ENCODE measurements around the gene ICAM2.
A peak's percentile ranks its signal among the peaks of the same experiment; 100 is the strongest.
"Not testable (repeated sequence)": the region's sequence is repeated elsewhere in the genome, so short reads cannot be mapped to it uniquely, and the experiment has no call there.

Gene ICAM2

DNA sequence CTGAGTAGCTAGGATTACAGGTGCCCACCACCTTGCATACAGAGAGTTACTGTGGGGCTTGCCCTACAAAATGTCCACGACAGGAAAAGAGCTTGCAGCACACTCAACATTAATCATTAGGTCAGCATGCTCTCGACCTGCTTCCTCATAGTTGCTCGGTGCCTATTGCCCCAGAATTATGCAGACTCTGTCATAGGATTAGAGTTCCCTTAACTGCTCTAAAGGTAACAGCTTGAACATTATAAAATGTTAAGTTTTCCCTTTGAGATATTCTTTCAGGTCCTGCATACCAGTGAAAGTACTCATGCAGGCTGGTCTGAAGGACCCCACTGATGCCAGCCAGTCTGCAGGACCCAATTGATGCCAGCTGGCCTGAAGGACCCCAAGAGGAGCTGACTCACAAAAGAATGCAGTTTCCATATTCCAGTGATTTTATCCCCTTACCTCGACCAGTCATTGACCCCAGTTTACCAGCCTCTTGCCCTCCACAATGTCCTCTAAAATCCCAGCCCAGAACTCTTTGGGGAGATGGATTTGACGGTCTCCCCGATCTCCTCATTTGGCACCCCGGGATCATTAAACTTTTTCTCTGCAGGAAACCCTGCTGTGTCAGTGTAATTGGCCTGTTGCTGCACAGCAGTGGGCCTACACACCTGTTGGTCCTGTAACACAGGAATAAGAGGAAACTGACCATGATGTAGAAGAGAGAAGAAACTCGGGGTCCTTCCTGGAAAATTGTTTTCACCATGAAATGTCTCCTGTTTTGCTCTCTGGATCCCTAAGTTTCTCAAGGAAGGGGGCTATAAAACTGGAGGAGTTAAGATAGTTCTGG is 10.6 kb downstream of the ICAM2 start:
- DNase-seq (ENCODE audit: low read depth in 2 of 2) = no peak

DNA sequence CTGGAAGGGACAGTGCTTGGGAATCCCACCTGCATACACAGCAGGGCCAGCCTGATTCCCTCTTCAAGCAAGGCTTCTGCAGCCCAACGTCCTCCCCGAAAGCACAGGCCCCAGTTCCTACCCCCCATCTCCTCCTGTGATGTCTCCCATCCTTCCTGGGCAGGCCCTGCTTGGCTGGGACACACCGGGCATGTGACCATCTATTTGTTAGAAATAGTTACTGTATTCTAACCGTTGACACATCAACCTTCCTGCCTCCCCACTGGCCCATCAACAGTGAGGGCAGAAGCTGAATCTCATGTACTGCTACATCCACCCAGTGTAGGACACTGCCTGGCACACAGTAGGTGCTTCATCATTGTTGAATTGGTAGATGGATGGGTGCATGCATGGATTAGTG is 11.6 kb downstream of the ICAM2 start:
- DNase-seq (ENCODE audit: low read depth in 2 of 2) = no peak

- DNase-seq (ENCODE audit: low read depth in 2 of 2) = no peak
Measured at GRCh38 chr17:64008346-64008745, 12.1 kb downstream of the ICAM2 start.

GRCh38 chr17:64007838-64008282 is 12.6 kb downstream of the ICAM2 start:
- DNase-seq (ENCODE audit: low read depth in 2 of 2) = no peak

- not testable (repeated sequence) for DNase-seq (ENCODE audit: low read depth in 2 of 2)
Measured at GRCh38 chr17:64007089-64007837, 13.2 kb downstream of the ICAM2 start.

DNA sequence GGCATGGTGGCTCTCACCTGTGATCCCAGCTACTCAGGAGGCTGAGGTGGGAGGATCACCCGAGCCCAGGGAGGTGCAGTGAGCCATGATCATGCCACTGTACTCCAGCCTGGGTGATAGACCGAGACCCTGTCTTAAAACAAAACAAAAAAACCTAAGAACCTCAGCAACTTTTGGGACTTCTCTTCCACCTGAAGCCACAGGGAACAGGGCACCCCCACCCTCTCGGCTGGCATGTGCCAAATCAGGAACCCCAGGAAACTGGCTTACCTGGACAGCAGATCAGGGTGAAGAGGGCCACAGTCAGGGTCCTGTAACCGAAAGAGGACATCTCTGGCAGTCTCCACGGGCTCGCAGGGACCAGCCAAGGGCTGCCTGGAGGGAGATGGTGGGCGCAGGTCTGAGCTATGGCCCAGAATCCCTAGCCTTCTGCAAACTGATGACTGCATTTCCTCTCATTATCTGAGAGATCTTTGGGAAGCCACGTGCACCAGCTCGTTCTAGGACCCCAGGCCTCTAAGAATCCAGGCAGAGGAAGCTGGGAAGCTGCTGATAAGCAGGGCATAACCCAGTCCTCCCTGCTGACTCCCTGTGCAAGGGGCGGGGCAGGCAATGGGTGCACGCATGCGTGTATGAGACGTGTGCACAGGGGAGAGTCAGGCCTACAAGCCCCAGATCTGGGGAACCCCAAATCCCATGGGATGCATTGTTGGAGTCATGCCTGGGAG is 13.9 kb downstream of the ICAM2 start:
- no peak for DNase-seq (ENCODE audit: low read depth in 2 of 2)

GRCh38 chr17:64005734-64006167 is 14.7 kb downstream of the ICAM2 start:
- no peak for DNase-seq (ENCODE audit: low read depth in 2 of 2)

- DNase-seq (ENCODE audit: low read depth in 2 of 2) = no peak
Measured at GRCh38 chr17:64004903-64005733, 15.3 kb downstream of the ICAM2 start.

GRCh38 chr17:64004218-64004770 is 16.1 kb downstream of the ICAM2 start:
- no peak for DNase-seq (ENCODE audit: low read depth in 2 of 2)

GRCh38 chr17:64003526-64004121 is 16.8 kb downstream of the ICAM2 start:
- no peak for DNase-seq (ENCODE audit: low read depth in 2 of 2)

- DNase-seq (ENCODE audit: low read depth in 2 of 2) = no peak
Measured at GRCh38 chr17:64002658-64003525, 17.5 kb downstream of the ICAM2 start.

- no peak for DNase-seq (ENCODE audit: low read depth in 2 of 2)
Measured at GRCh38 chr17:64001763-64002529, 18.5 kb downstream of the ICAM2 start.

- DNase-seq (ENCODE audit: low read depth in 2 of 2) = no peak
Measured at GRCh38 chr17:64001091-64001579, 19.3 kb downstream of the ICAM2 start.

DNA sequence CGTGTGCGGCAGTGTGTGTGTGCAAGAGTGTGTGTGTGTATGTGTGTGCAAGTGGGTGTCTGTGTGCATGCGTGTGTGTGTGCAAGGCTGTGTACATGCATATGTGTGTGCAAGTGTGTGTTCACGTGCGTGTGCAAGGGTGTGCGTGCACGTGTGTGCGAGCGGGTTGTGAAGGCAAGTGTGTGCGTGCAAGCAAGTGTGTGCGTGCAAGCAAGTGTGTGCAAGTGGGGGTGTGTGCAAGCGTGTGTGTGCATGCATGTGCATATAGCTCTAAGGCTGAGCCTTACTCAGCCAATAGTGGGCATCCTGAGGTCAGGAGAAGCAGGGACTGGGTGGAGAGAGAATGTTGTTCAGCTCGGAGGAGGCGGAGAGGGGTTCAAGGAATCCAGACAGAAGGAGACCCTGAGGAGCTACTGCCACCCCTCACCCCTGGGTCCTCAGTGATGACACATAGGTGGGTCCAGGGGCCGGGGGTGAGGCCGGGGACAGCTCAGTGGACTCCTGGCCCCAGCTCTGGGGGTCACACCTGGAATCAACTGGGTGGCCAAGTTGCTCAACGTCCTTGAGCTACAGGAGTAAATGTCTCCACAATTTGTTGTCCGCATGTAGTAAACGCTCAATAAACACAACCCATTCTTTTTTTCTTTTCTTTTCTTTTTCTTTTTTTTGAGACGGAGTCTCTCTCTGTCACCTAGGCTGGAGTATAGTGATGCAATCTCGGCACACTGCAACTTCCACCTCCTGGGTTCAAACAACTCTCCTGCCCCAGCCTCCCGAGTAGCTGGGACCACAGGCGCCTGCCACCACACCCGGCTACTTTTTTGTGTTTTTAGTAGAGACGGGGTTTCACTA is 20.5 kb downstream of the ICAM2 start:
- no peak for DNase-seq (ENCODE audit: low read depth in 2 of 2)

- no peak for DNase-seq (ENCODE audit: low read depth in 2 of 2)
Measured at GRCh38 chr17:63998721-63999679, 21.4 kb downstream of the ICAM2 start.

DNA sequence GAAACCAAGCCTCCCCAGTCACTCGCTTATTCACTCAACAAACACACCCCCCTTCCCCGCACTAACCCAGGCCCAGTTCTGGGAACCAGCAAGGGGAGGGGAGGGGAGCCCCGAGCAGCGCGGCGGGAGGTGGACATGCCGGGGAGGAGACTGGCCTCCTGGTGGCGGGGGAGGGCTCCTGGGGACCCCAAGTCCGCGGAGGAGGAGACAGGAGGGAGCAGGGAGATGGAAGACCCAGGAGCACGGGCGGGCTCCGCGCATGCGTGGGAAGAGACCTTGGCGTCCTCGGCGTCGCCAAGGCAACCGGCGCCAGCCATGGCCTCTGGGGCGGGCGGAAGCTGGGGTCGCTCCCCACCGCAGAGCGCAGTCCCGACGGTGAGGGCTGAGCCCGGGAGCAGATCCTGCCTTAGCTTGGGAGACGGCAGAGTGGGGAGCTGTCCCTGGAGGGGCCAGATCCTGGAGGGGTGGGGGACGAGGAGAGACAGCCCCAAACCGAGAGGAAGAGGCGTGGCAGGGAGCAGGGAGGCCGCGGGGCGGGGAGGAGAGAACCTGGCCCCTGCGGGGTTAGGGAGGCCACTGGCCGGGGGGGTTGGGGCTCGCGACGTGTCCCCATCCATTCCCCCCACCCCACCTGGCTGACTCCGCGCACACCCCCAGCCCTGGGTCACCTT is 22.2 kb downstream of the ICAM2 start, which contains the start of gene PRR29:
Gene PRR29 (plus strand): TSS at position 302 of the 671 bp plus-strand sequence. CDS start 14 bp downstream, at position 316.
- DNase-seq (ENCODE audit: low read depth in 2 of 2) = peak; percentile 35 to 65
